Measurements from ENCODE around the gene ITPA. TPM values are rescaled to one million over a fixed set of nuclear protein-coding genes. Genes with fewer than 3 reads are reported as not detected.

The ITPA gene
- total RNA-seq, 4 donors from 2014 or later = 15.0 to 95.7 (median 39.6) TPM

DNA sequence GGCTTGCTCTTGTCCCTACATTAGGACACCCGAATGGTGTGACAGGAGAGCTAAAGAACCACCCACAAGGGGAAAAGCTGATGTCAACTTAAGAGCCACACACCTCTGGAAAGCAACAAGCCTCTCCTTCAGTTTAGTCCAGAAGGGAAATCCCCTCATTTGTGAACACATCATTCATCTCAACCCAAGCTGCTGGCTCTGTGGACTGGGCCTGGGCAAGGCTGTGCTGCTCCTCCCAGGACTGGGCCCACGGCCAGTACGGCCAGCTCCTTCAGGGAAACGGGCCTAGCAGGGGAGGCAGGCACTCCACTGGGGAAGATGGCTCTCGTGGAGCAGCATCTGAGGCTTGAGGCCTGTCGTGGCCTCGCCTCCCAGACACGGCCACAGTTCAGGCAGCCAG lies 42.5 kb downstream of the ITPA start:
- no peak for DNase-seq
- Histone ChIP-seq H3K9me3 (no peaks in the 10 kb centered on the region), H3K36me3 (peaks cover 0 to 12% (median 0%) of the 10 kb centered on the region in 4 donors), H3K4me1 (peaks cover 3 to 11% (median 8%) of the 10 kb centered on the region in 4 donors), H3K27ac (no peak overlapping the region), H3K4me3 (no peak overlapping the region), H3K27me3 (peaks cover 40% of the 10 kb centered on the region)
- intact Hi-C loops (cut with DNase I; ENCODE audit: low total_unique reads) = no loop called here
- TF ChIP-seq POLR2A (IDR thresholded peaks at IDR 0.05) (no peak), CTCF (IDR thresholded peaks at IDR 0.05) (no peak), POLR2AphosphoS5 (IDR thresholded peaks at IDR 0.05) (no peak), EP300 (IDR thresholded peaks at IDR 0.05; ENCODE audit: low read depth) (no peak)
- WGBS, 2 donors (ENCODE audit: low coverage in 1 of 2) = 77% methylated on average over 8 of the region's 8 CpGs; no CpG with 5 or more reads in 1 of the 2 donors
- in situ Hi-C loops (cut with MboI; ENCODE audit: low pct_ligation_motif_present in 1 of 4, low pct_unique_long_range_greater_than_20kb in 1 of 4, low sequenced_read_pairs in 3 of 4) = no loop called here

DNA sequence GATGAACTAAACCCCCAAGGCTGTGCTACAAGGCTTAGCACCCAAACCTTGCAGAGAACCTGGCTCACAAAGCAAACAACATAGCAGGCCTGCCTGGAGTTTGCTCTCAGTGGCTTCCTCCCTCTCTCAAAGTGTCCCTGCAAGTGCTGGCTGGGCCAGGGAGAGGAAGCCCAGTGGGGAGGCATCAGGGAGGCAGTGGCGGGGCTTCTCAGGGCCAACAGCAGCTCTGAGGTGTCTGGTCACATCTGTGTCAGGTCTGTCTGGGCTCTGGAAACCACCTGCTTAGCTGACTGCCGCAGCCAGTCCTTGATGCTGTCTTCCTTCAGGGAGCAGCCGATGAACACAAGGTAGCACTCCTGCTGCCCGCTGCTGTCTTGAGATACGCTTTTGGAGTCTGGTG lies 46.4 kb downstream of the ITPA start:
- TF ChIP-seq POLR2AphosphoS5 (IDR thresholded peaks at IDR 0.05) (no peak), POLR2A (IDR thresholded peaks at IDR 0.05) (no peak), EP300 (IDR thresholded peaks at IDR 0.05; ENCODE audit: low read depth) (no peak)
- intact Hi-C loops (cut with DNase I; ENCODE audit: low total_unique reads) (no loop called here), in situ Hi-C loops (cut with MboI; ENCODE audit: low pct_ligation_motif_present in 1 of 4, low pct_unique_long_range_greater_than_20kb in 1 of 4, low sequenced_read_pairs in 3 of 4) (no loop called here)
- Histone ChIP-seq H3K4me3 (no peak overlapping the region), H3K36me3 (peaks cover 0 to 12% (median 0%) of the 10 kb centered on the region in 4 donors), H3K4me1 (no peaks in the 10 kb centered on the region), H3K27me3 (peaks cover 2% of the 10 kb centered on the region), H3K27ac (no peak overlapping the region), H3K9me3 (no peaks in the 10 kb centered on the region)
- WGBS, 2 donors (ENCODE audit: low coverage in 1 of 2) = 94% methylated on average over 5 of the region's 5 CpGs; no CpG with 5 or more reads in 1 of the 2 donors
- no peak for DNase-seq

- Histone ChIP-seq H3K27ac (no peak overlapping the region), H3K36me3 (peaks cover 0 to 12% (median 0%) of the 10 kb centered on the region in 4 donors), H3K4me3 (no peak overlapping the region), H3K9me3 (no peaks in the 10 kb centered on the region), H3K27me3 (no peaks in the 10 kb centered on the region), H3K4me1 (no peaks in the 10 kb centered on the region)
- intact Hi-C loops (cut with DNase I; ENCODE audit: low total_unique reads) = no loop called here
- WGBS, 2 donors (ENCODE audit: low coverage in 1 of 2) = 91% methylated on average over 5 of the region's 5 CpGs; no CpG with 5 or more reads in 1 of the 2 donors
- DNase-seq = no peak
- in situ Hi-C loops (cut with MboI; ENCODE audit: low pct_ligation_motif_present in 1 of 4, low pct_unique_long_range_greater_than_20kb in 1 of 4, low sequenced_read_pairs in 3 of 4) = no loop called here
- TF ChIP-seq POLR2AphosphoS5 (IDR thresholded peaks at IDR 0.05) = no peak
- TF ChIP-seq POLR2A (IDR thresholded peaks at IDR 0.05) = no peak
- no peak for TF ChIP-seq CTCF (IDR thresholded peaks at IDR 0.05)
Measured at GRCh38 chr20:3258429-3258828, 49.1 kb downstream of the ITPA start.

DNA sequence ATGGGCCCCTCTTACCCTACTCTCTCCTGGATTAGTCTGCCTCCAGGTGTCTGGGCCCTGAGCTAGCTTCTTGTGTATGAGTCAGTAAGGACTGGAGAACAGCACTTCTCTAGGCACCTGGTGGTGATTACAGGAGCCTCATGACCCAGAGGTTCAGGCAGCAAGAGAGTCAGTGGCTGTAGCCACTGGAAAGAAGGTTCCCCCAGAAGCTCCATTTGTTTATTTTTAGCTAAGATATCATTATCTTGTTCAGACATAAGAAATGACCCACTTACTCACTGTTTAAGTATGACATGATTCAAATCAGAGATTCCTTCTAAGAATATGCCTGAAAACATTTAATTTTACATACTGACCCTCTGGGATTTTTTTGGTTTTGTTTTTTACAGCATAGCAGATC lies 53.3 kb downstream of the ITPA start:
- no peak for DNase-seq
- Histone ChIP-seq H3K27me3 (no peaks in the 10 kb centered on the region), H3K4me3 (no peak overlapping the region), H3K4me1 (no peaks in the 10 kb centered on the region), H3K27ac (no peak overlapping the region), H3K36me3 (no peaks in the 10 kb centered on the region), H3K9me3 (no peaks in the 10 kb centered on the region)
- no peak for TF ChIP-seq EP300 (IDR thresholded peaks at IDR 0.05; ENCODE audit: low read depth)
- no peak for TF ChIP-seq POLR2A (IDR thresholded peaks at IDR 0.05)
- no peak for TF ChIP-seq POLR2AphosphoS5 (IDR thresholded peaks at IDR 0.05)
- no peak for TF ChIP-seq CTCF (IDR thresholded peaks at IDR 0.05)
- intact Hi-C loops (cut with DNase I; ENCODE audit: low total_unique reads) (no loop called here), in situ Hi-C loops (cut with MboI; ENCODE audit: low pct_ligation_motif_present in 1 of 4, low pct_unique_long_range_greater_than_20kb in 1 of 4, low sequenced_read_pairs in 3 of 4) (no loop called here)

DNA sequence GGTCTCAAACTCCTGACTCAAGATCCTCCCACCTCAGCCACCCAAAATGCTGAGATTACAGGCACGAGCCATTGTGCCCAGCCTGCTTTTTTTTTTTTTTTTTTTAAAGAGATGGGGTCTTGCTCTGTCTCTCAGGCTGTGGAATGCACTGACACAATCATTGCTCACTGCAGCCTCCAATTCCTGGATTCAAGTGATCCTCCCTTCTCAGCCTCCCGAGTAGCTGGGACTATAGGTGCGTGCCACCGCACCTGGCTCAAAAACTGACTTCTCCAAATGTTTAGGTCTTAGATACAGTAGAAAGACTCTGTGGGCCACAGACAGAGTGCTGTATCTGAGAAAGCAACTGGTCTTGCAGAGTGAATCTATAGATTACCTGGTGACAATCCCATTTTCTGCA lies 60.8 kb downstream of the ITPA start:
- no peaks in the 10 kb centered on the region for H3K9me3 ChIP-seq
- in situ Hi-C loops (cut with MboI; ENCODE audit: low pct_ligation_motif_present in 1 of 4, low pct_unique_long_range_greater_than_20kb in 1 of 4, low sequenced_read_pairs in 3 of 4) = no loop called here
- no peak overlapping the region for H3K4me3 ChIP-seq
- intact Hi-C loops (cut with DNase I; ENCODE audit: low total_unique reads) = no loop called here
- no peak for DNase-seq
- TF ChIP-seq POLR2A (IDR thresholded peaks at IDR 0.05) (no peak), POLR2AphosphoS5 (IDR thresholded peaks at IDR 0.05) (no peak), CTCF (IDR thresholded peaks at IDR 0.05) (no peak), EP300 (IDR thresholded peaks at IDR 0.05; ENCODE audit: low read depth) (no peak)
- no peak overlapping the region for H3K27ac ChIP-seq
- 91 to 100% methylated on average over 1 to 4 of the region's 4 CpGs for WGBS, 2 donors (ENCODE audit: low coverage in 1 of 2)
- no peaks in the 10 kb centered on the region for H3K27me3 ChIP-seq
- H3K4me1 ChIP-seq = no peaks in the 10 kb centered on the region
- no peaks in the 10 kb centered on the region for H3K36me3 ChIP-seq
